Muscle of back (tissue), 11 donors: ENCODE data around the gene NIN. TPM values are rescaled to one million over a fixed set of nuclear protein-coding genes. Genes with fewer than 3 reads are reported as not detected.

Experiments used
- DNase-seq, 3 donors: peaks; one replicate each; pipeline versions ENCODE4 v3.0.0 to v3.0.0-alpha.2; 2013
- polyA plus RNA-seq, 10 donors: library from polyadenylated mRNA; unstranded; fragments of 120-200 nt; gene quantifications; one replicate each; pipeline ENCODE4 v1.2.1, GENCODE V29; 2013; ENCODE audit not compliant: insufficient read length in 10 of 10

NIN gene
- polyA plus RNA-seq, 10 donors, result 29.9 to 50.4 (median 38.7) TPM

DNA sequence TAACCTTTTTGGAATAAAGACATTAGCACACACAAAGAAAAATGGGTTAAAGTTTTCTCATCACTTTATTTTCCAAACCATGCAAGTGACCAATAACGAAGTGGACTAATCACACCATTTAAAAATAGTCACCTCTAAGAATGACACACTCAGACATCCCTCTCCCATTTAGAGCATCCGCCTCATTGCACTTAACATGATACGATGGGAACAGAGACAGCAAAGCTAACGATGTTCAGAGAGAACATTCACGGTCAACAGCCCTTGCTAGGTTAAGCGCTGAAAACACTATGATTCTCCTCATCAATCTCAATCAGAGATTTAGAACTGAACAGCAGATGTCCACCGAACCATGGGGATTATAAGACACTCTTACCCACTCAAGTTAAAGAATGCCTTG, 35.8 kb downstream of the NIN start:
- no peak for DNase-seq

DNA sequence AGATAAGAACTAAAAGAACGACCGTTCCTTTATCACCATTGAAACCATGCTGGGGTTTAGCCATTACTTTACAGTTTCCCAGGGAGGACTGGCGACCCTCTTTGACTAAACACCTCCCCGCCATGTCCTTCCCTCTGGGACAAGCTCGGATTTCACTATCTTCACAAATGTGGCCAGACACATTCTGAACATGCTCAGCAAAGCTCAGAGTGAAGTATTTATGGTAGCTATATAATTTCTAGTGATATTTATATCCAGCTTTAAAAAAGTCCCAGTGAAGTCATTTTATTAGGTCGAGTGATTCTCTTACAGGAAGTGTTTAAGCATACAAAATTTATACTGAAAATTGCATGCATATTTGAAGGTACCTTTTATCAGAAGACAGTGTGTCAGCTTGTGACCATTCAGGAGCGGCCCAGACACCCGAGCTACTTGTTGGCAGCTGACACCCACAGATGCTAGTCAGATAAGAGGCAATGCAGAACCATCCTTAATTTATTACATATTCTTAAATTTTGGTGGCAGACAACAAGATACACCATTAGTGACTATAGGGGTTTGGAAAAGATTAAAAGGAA, 36.8 kb downstream of the NIN start:
- DNase-seq, result no peak

DNA sequence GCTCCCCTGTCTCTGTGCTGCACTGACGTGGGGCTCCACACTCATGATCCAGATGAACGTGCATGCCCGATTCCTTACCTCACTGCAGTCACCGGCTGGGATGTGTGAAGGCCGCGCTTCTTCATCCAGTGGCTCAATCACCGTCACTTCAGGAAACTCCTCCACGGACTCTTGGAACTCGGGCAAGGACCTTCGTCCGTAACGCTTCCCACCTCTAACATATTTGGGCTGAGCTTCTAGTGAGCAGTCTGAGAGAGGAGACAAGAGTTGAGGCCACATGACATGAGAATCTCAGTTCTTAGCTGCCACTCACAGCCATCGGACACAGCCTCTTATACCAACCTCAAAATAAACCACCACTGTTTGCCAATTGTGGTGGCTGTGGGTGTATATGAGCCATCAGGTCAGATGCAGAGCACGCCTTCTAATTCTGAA, 38.3 kb downstream of the NIN start:
- DNase-seq, result no peak

DNA sequence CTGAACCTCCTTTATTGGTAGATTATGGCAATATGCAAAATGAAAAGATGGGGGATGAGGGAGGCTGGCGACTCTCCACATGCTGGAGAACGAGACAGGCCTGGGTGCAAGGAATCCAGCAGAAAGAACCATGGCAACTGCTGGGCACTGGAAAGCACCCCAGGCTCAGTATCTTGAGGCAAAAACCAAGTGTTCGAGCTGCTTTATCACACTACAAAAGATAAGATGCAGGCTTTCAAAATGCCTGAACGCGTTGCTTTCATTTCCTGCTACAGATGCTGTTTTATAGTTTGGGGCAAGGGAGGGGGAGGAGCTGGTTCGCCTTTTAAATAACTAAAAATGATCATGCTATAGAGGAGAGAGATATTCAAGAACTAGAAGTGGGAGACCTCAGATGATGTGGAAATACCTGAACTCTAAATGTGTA, 38.9 kb downstream of the NIN start:
- DNase-seq, result no peak

DNA sequence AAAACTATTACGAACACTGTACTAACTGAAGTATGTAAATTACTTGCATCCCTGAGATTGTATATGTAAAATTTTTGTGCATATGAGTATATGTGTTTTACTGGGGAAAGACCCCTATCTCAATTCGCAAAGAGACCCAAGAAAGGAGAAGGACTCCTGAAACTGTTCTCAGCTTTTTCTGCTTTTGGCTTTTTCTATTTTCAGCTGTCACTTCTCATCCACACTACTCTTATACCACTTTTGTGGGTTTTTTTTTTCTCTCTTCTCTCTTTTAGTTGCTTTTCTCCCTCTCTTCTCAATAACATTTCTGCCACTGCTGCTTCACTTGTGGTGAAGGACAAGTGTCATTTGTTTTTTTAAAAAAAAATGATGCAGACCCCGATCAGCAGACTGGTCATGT, 39.8 kb downstream of the NIN start:
- DNase-seq, result no peak

DNA sequence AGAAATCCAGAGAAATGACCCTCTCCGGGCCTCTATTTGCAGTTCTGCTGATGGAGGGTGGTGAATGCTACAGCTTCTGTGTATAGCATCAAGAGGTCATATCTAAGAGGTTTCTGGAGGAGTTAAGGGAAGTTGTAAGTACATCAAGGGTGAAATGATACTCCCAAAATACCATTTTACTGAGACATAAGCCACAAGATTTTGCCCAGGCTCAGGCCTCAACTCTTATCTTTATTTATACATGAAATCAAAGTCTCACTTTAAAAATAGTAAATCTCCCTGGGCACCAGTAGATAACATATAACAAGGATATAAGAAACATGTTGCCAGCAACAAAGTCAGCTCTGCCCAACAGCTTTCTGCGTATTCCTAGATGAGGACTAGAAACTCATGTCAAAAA, 40.4 kb downstream of the NIN start:
- no peak for DNase-seq

DNA sequence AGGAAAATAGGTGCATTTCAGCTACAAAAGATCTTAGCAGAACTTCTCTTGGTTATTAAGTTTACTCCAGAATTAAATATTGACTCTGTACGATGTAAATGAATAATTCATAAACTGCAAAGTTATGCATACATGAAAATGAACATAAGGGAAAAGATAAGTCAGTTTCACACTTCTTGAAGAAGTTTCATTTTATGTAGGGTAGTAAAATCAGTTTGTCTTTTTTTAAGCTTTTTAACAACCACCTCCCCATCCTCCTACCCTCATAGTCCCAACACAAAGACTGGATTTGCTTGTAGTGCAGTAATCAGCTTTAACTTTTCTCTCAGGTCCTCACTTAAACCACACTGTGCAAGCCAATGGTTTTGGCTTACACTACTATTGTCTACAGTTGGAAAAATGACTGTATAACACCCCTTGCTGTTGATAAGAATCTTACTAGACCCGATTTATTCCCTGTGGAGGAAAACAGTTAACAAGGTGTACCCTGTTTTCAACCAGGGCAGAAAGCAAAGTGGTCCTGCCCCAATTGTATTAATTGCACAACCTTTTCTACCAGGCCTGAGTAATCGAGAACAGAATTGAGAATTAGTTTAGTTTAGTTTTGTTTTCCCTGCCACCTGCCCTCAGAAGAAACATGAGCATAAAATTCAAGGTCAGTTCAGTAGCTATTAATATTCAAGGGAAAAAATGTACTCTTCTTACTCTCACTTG, 44.1 kb downstream of the NIN start:
- no peak for DNase-seq

DNA sequence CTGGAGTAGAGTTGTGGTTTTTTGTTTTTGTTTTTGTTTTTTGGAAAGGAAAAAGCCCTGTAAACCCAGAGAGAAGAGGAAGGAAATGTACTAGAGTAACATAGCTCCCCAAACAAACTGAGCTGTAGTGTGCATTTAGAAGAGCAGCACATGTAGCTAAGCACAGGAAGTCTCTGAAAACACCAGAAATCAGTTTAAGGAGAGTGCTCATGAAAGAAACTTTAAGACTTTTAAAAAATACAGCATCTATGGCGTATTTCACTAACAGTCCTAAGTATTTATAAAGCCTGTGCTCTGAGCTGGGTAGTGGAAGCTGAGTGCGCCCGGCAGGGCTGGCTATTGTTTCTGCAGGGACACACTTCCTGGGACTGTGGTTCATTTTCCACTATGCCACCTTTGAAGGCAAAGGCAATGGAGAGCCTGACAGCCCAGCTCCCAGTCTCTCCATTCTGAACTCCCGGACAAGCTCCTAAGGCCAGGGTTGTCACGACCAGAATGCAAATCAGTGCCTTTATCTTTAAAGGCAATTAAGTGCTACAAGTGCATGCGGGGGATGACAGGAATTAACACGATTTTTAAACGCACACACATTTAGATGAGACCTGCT, 45.4 kb downstream of the NIN start:
- no peak for DNase-seq

DNA sequence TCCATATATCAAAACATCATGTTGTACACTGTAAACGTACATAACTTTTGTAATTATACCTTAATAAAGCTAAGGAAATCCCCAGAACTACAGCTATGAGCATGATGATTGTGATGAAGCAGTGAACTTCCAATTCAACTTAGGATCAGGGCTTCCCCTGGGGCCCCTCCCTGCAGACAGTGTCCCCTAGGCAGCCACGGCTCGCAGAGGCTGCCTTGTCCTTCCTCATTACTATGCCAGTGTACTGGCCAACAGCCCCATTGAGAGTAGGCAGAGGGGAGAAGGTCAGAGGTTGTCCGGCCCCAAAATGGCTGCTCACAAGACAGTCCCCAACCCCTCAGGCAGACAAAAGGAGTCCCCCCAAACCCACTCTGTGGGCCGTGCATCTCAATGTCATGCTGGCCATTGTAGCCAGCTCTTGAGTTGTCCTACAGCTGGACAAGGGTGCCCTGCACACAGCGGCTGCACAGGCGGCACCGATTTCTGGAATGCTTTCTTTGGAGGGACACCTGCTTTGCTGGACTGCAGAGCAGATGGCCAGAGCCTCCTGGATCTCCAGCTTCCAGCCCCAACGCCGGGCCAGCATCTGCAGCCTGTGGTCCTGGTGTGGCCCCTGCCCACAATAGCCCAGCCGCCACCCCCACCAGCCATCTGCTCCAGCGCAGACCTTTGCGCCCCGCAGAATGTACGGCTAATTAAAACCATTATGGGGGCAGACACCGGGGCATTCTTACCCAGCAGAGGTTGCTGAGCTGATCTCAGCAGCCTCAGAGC, 46.1 kb downstream of the NIN start:
- no peak for DNase-seq

DNA sequence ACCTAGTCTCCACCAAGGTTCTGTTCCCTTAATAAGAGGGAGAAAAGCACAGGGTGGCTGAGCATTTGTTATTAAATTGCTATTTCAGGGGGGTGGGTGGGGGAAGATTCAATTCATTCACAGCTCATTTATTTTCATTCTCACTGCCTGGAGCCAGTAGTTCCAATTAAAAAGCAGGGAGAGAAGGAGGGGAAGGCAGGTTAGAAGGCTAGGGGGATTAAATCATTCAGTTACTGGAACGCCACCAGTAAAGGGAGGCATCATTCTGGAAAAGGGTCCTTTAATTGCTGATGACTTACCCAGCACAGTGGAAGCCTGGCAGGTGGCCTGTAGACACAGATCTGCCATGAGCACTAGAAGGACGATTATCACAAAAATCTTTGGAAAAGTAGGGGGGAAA, 47.4 kb downstream of the NIN start:
- DNase-seq, result no peak

DNA sequence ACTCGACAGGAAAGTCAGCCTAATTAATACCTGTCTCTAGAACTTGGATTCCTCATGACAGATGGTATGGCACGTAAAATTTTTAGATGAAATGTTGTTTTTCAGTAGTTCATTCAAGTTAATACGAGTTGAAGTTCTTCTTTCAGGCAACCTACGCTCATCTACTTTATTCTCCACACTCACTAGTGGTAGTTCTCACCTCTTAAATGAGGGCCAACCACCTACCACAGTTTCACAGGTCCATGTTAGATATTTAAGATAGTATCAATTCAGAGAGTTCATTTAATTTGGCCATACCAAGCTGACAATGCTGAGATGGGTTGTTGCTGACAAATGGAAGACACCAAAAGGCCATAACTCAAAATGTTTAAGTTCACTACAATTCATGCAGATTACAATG, 50.6 kb downstream of the NIN start:
- DNase-seq, result no peak

DNA sequence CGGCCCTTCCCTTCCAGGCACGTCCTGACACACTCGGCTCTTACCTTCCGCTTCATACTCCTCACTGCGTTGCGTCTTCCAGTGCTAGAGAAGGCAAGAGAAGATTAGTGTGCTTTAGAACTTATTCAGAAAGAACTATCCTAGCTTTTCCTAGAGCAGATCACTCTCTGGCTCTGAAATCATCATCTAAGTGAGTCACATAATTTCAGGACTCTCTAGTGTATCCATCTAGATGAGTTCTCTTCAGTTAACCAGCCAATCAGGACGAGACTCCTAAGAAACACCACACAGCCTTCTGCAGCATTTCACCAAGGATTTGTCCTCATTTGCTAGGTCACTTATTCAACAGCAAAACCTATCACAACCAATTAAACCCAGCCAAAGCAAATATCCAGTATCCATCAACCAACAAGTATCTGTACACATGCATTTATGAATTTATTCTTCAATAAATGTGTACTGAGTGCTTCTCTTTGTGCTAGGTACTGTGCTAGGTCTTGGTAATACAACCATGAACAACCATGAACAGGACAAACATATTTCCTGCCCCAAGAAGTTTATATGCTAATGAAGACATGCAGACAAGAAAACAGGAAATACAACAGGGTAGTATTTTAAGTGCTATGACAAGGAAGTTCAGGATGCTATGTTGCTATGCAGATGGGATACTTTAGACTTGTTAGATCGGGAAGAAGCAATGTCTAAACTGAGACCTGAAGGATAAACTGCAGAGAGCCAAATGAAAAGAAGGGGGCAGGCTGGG, 52.1 kb downstream of the NIN start:
- DNase-seq, result no peak

DNA sequence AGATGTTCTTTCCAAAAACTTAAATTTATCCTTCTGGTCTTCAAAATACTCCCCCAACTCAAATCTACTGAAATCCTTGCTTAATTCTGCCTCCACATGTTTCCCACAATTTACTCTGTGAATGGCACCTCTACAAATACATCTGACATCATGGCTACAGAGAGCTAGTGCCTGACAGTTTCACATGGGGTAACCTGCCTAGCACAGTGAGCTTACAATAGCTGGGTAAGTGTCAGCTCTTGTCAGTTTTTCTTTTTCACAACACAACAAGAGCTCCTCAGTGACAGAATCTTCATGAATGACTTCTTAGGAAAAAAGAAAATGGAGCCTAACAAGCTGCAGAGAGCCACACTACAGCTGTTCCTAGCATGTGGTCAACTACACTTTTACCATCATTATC, 54.4 kb downstream of the NIN start:
- DNase-seq, result no peak

DNA sequence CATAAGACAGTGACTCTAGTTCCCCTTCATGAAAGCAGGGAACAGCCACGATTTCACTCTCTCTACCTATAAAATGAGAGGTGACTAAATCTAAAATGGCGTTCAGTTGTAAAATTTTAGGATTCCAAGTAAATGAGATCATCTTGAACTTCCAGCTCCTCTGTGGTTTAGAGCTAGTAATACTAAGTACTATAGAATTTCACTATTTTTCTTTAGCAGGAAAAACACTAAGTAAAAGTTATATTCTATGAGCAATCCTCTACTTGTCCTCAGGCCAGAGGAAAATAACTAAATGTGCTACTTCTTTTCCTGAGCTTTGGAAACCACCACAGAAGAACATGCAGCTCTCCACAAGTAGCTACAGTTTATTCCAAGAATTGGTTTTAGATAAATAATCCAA, 55.6 kb downstream of the NIN start:
- peak; percentile 35 to 84 (median 62) for DNase-seq

DNA sequence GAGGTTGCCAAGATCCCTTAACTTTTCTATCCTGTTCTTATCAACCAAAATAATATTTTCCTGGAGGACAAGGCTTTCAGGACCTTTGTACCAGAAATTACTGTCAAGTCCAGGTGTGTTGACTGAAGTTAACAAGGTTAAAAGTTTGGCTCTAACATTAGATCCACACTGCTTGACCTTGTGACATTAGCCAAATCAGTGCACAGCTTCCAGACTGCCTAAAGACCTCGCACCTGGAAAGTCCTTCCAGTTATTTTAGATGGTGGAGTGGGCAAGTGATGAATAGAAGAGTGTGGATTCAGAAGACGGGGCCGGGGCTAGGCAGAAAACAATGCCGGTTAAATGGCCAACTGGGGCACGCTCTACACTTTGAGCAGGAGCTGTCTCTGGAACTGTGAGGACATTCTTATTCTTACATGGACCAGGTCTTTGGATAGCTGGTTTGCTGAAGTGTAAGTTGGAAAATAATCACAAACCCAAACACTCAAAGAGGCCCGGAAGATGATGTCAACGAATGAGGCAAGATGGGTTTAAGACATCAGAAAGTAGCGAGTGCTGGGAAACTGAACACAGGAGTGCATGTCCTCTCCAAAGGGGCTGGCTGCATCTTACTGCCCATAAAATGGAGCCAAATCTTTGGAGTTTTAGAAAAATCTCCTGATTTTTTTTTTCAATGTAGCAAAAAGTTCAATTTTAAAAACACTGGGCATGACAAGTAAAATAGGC, 56.3 kb downstream of the NIN start:
- no peak for DNase-seq

DNA sequence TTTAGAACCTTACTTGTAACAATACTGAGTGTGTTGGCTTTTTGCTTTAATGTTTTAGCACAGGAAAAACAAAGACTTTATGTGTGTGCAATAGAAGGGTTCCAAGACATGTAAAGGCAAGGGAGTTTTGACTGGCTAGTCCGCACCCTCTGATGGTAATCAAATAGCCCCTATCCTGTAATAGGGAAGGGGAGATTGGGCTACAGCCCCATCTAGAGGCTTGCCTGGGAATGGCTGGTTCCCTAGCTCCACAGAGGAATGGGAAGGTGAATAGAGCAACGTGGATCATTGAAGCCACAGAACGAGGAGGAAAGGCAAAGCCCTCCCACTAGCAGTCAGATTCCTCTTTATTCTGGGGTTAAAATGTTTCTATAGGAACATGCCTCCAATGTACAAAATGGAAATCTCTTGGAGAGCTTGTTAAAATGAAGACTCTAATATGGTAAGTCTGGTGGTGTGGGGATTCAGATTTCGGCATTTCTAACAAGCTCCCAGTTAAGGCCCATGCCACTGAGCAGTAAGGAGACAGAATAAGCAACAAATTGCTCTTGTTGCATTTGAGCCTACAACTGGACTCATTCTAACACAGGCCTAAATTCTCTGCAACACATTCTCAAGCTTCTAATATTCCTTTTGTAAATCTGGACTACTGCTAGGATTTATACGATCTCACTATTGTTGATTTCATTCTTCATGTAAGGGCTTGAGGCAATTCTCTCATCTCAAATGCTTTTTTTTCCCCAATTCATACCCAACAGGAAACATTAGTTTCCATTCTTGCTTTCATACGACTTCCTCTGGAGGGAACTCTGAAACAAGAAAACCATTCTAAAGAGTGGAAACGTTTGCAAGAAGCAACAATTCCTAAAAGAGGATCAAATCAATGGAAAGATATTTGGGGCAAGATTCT, 57.1 kb downstream of the NIN start:
- peak in 2 of 3 donors; percentile 32 to 48 for DNase-seq

DNA sequence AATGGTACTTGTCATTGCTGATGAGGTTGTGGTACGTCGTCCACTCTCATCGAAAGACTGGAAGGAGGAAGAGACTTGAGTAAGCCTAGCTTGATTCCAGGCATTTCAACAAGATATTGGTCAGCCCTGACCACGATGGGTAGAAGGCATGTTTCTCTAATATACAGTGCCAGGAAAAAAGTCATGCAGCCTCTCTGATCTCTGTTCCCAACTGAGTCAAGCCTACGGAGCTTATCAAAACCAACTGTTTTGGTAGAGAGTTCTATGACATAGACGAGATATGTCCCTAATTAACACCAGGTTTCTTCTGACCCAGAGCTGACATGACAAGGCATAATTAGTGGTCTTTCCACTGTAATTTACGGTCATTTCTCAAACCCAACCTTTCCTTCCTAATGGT, 58.5 kb downstream of the NIN start:
- DNase-seq, result peak in 1 of 3 donors; percentile 43

DNA sequence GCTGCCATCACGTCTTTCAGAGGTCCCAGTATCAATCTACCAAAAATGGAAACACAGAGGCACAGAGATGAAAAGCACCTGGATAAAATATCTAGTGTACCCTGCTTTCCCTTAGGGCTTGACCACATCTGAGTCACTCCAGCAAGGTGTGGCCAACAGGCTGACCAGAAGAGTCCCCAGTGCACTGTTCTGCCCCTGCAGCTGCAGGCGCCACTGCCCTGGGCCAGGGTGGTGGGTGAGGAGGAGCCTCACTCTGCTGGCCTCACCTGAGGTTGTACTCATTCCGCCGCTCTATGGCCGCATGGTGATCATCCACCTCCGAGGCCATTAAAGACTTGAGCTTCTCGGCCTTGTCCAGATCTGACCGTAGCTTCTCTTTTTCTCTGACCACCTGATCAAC, 60.4 kb downstream of the NIN start:
- DNase-seq, result no peak

DNA sequence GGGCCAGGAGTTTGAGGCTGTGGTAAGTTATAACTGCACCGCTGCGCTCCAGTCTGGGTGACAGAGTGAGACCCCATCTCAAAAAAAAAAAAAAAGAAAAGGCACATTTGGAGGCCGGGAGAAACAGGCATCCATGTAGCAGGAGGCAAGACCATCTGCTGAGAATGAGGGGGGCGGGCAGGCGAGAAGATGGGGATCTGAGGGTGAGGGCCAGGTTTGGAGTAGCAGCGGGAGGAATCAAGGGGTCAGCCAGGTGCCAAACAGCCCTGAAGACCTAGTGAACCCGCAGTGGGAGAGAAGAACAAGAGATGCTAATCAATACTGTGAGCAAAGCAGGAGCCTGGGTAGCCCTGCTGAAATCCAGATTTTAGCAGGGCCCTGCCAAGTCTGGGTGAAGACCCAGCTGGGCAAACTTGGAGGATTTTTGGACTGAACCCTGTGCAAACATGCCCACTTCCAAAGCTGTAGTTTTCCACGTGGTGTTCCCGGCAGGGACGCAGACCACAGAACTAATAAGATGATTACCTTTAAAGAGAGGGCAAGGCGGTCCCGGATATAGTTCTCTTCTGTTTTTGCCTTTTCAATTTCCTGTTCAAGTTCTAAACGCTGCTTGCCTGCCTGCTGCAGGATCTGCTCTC, 61.0 kb downstream of the NIN start:
- no peak for DNase-seq

DNA sequence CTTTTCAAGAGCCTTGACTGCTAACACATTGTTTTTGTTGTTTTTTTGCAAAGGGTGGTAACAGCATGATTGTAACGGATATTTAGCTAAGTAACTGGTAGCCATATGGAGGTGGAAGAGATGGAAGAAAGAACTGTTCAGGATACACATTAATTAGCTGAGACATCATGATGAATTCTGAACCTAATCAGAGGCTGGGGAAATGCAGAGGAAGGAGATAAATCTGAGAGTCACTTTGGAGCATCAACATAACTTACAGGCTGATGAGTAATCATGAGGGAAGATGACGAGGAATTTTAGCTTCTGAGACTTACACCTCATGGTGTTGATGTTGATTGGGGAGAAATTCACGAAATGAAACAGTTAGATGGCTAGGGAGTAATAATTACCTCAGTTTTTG, 62.3 kb downstream of the NIN start:
- peak in 1 of 3 donors; percentile 32 for DNase-seq
